HCT116 (cell line): ENCODE measurements around the gene ZNF853.

Experiments
- EZH2 ChIP-seq: fragments of 200-600 bp; sonication (generic); IDR thresholded peaks from 2 replicates; pipeline ENCODE4 v1.6.1; 2017; ENCODE audit warnings: antibody characterized with exemption, mixed run types
- POLR2A ChIP-seq: IDR thresholded peaks from 2 replicates; pipeline ENCODE4 v1.7.0; 2011; ENCODE audit warnings: borderline replicate concordance; ENCODE audit not compliant: insufficient read depth, insufficient read length; ENCODE audit errors: extremely low read depth
- TCF7L2 ChIP-seq: IDR thresholded peaks from 2 replicates; pipeline ENCODE4 v1.7.0; 2011; ENCODE audit warnings: borderline replicate concordance, inconsistent platforms; ENCODE audit not compliant: insufficient read depth, insufficient read length; ENCODE audit errors: extremely low read depth
- TF ChIP-seq, protein P1 (sequence below), 3 experiments: fragments of 200-600 bp in 1 of 3; sonication (generic) in 1 of 3; IDR thresholded peaks in 2 of 3; conservative IDR thresholded peaks in 1 of 3; 2 replicates each; pipeline ENCODE4 v1.5.1; 2012 to 2017; ENCODE audit warnings: low read depth in 2 of 3, low read length in 2 of 3, antibody characterized with exemption in 1 of 3, borderline replicate concordance in 1 of 3, control low read depth in 1 of 3, mild to moderate bottlenecking in 1 of 3, mixed read lengths in 1 of 3, mixed run types in 1 of 3, moderate library complexity in 1 of 3; ENCODE audit not compliant: insufficient read depth in 1 of 3
- TF ChIP-seq, protein P2 (sequence below): IDR thresholded peaks from 2 replicates; pipeline ENCODE4 v1.6.1; 2012

GRCh38 chr7:6571160-6571779 is 44.1 kb upstream of the ZNF853 start:
- no peak for TF ChIP-seq EZH2
- TF ChIP-seq, protein P1, sequence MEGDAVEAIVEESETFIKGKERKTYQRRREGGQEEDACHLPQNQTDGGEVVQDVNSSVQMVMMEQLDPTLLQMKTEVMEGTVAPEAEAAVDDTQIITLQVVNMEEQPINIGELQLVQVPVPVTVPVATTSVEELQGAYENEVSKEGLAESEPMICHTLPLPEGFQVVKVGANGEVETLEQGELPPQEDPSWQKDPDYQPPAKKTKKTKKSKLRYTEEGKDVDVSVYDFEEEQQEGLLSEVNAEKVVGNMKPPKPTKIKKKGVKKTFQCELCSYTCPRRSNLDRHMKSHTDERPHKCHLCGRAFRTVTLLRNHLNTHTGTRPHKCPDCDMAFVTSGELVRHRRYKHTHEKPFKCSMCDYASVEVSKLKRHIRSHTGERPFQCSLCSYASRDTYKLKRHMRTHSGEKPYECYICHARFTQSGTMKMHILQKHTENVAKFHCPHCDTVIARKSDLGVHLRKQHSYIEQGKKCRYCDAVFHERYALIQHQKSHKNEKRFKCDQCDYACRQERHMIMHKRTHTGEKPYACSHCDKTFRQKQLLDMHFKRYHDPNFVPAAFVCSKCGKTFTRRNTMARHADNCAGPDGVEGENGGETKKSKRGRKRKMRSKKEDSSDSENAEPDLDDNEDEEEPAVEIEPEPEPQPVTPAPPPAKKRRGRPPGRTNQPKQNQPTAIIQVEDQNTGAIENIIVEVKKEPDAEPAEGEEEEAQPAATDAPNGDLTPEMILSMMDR (IDR thresholded peaks at IDR 0.05 in 2 of 3, conservative IDR thresholded peaks at IDR 0.05 in 1 of 3; ENCODE audit: borderline replicate concordance in 1 of 3, insufficient read depth in 1 of 3, low read depth in 2 of 3, low read length in 2 of 3): no peak
- TF ChIP-seq, protein P2, sequence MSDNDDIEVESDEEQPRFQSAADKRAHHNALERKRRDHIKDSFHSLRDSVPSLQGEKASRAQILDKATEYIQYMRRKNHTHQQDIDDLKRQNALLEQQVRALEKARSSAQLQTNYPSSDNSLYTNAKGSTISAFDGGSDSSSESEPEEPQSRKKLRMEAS: no peak
- no peak for TF ChIP-seq POLR2A
- TF ChIP-seq TCF7L2: no peak
